HEK293T (cell line): ENCODE data around the gene ANKRD33B.

Experiments
- CTBP1 ChIP-seq: fragments of 450-650 bp; IDR thresholded peaks from 2 replicates; pipeline ENCODE4 v1.6.1; 2016; ENCODE audit warnings: borderline replicate concordance
- ELF4 ChIP-seq: fragments of 450-650 bp; IDR thresholded peaks from 2 replicates; pipeline ENCODE4 v1.6.1; 2017; ENCODE audit warnings: antibody characterized with exemption
- FOXK2 ChIP-seq: fragments of 450-650 bp; IDR thresholded peaks from 2 replicates; pipeline ENCODE4 v1.6.1; 2016; ENCODE audit warnings: mild to moderate bottlenecking
- FOXM1 ChIP-seq: fragments of 450-650 bp; IDR thresholded peaks from 2 replicates; pipeline ENCODE4 v1.6.1; 2017; ENCODE audit warnings: mild to moderate bottlenecking, borderline replicate concordance
- HDGF ChIP-seq: fragments of 450-650 bp; IDR thresholded peaks from 2 replicates; pipeline ENCODE4 v1.6.1; 2017; ENCODE audit warnings: antibody characterized with exemption, borderline replicate concordance
- NFRKB ChIP-seq: fragments of 450-650 bp; IDR thresholded peaks from 2 replicates; pipeline ENCODE4 v1.6.1; 2016; ENCODE audit warnings: mild to moderate bottlenecking, moderate library complexity
- SP1 ChIP-seq: fragments of 450-650 bp; IDR thresholded peaks from 2 replicates; pipeline ENCODE4 v1.6.1; 2017

DNA sequence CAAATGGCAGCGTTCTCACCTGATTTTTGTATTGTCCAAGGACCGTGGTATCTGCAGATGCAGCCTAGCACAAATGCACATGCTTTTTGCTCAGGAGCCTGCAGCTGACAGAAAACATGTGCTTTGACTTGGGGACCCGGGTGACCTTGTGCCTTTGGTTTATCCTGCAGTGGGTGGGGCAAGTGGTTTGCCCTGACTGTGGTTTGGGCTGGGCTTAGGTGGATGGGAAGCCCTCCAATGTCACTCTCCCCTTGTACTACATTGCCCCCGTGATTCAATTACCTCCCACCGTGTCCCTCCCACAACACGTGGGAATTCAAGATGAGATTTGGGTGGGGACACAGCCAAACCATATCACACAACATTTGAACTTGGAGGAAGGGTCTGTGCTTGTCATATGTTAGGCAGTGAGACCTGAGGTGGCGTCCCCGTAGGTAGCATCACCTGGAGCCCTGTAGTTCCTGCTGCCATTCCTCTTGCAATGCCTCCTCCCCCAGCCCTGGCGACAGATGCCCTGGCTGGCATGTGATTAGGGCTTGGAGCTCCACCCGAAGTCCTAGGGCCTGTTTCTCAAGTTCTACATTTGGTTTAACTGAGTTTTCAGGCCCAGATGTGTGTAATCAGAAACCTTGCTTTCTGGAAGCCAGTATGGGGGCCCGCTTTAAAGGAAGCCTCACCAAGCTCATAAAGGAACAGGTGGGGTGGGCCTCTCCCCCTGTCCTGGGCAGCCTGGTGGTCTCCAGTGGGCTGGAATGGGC is 2.1 kb downstream of the ANKRD33B start:
- TF ChIP-seq FOXM1, result no peak
- TF ChIP-seq NFRKB, result no peak
- no peak for TF ChIP-seq ELF4
- no peak for TF ChIP-seq HDGF
- no peak for TF ChIP-seq FOXK2
- no peak for TF ChIP-seq CTBP1
- TF ChIP-seq SP1, result no peak
